GM12865 (cell line): ENCODE results near the gene CBX8.
A peak's percentile ranks its signal among the peaks of the same experiment; 100 is the strongest.
"Not testable (repeated sequence)": the region's sequence is repeated elsewhere in the genome, so short reads cannot be mapped to it uniquely, and the experiment has no call there.

Experiments
- DNase-seq: peaks from one replicate; pipeline ENCODE4 v3.0.0; 2010; ENCODE audit warnings: low read depth
- H3K4me3 ChIP-seq: 2 replicates; pipeline ENCODE4 v1.5.1; 2011; ENCODE audit warnings: mild to moderate bottlenecking, low read depth, low read length, control low read depth
- CTCF ChIP-seq: IDR thresholded peaks from 2 replicates; pipeline ENCODE4 v1.5.1; 2011; ENCODE audit warnings: low read length, control low read depth, low read depth, inconsistent platforms; ENCODE audit not compliant: insufficient read depth; ENCODE audit errors: missing control alignments

The CBX8 gene

GRCh38 chr17:79757140-79757745 is 39.6 kb downstream of the CBX8 start:
- DNase-seq: no peak
- no peak overlapping the region for H3K4me3 ChIP-seq
- TF ChIP-seq CTCF: no peak

DNA sequence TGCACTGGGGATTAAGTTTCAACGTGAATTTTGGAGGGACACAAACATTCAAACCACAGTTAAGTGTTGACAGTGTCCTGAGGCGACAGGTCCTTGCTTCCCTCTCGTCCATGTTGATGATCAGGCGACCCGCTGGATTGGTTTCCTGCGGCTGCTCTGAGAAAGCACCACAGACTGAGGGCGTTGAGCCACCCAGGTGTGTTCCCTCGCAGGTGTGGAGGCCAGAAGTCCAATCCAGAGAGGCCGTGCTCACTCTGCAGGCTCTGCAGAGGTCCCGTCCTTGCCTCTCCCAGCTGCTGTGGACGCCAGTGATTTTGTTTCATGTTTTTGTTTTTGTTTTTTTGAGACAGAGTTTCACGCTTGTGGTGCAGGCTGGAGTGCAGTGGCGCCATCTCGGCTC is 41.3 kb downstream of the CBX8 start:
- no peak for DNase-seq

GRCh38 chr17:79754903-79755302 is 42.0 kb downstream of the CBX8 start:
- H3K4me3 ChIP-seq, DNase-seq: not testable (repeated sequence)

More for the DNA sequence above, 41.3 kb downstream of the CBX8 start:
- no peak for TF ChIP-seq CTCF
- no peak overlapping the region for H3K4me3 ChIP-seq

DNA sequence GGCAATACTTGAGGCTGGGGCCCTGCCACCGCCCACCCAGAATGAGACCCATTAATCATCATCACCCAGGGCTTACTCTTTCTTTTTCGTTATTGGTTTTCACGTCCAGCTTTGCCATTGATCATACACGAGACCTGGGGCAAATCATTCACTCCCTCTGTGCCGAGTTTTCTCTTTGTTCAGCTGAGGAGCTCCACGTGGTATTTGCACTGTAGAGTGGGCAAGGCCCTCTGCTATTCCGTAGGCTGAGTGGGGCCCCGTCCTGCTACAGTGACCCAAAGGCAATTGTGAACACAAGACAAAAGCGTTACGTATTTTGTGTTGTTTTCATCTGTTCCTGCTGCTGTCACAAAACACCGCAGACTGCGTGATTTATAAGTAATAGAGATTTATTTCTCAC is 42.5 kb downstream of the CBX8 start:
- no peak overlapping the region for H3K4me3 ChIP-seq
- DNase-seq: no peak
- TF ChIP-seq CTCF: no peak

- TF ChIP-seq CTCF: no peak
- no peak overlapping the region for H3K4me3 ChIP-seq
- no peak for DNase-seq
Measured at GRCh38 chr17:79752175-79752574, 44.7 kb downstream of the CBX8 start.

DNA sequence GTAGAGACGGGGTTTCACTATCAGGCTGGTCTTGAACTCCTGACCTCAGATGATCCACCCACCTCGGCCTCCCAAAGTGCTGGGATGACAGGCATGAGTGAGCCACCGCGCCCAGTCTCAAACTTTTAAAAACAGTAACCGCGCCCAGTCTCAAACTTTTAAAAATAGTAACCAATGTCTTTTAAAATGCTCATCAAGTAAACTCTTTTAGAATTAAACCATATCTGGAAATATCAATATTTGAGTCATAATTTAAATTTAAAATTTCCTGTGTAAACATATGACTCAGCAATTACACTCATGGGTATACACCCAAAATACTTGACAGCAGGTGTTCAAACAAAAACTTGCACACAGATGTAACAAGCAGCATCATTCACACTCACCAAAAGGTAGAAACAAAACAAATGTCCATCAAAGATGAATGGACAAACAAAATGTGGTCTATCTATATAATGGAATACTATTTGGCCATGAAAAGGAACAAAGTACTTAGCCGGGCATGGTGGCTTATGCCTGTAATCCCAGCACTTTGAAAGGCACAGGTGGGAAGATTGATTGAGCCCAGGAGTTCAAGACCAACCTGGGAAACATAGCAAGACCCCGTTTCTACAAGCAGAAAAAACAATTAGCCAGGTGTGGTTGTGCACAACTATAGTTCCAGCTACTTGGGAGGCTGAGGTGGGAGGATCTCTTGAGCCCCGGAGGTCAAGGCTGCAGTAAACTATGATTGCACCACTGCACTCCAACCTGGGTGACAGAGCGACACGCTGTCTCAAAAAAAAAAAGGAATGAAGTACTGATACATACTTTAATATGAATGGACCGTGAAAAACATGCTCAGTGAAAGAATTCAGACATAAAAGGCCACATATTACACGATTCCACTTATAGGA is 46.0 kb downstream of the CBX8 start:
- TF ChIP-seq CTCF: no peak
- peak; percentile 35 for DNase-seq
- H3K4me3 ChIP-seq: no peak overlapping the region

GRCh38 chr17:79749958-79750357 is 46.9 kb downstream of the CBX8 start:
- TF ChIP-seq CTCF: no peak
- no peak overlapping the region for H3K4me3 ChIP-seq
- DNase-seq: no peak
